ENCODE data around the gene MZF1. TPM values are rescaled to one million over a fixed set of nuclear protein-coding genes. Genes with fewer than 3 reads are reported as not detected.
"Not testable (repeated sequence)": the region's sequence is repeated elsewhere in the genome, so short reads cannot be mapped to it uniquely, and the experiment has no call there.

The MZF1 gene
- 20.7 and 30.0 TPM in 2 replicates for total RNA-seq (2014; rRNA removed; shearing (Covaris generic))
- 39.1 and 41.1 TPM in 2 replicates for total RNA-seq (2022)
- Bru-seq, nascent RNA, result percentile 67 among the genes with signal in this experiment
- percentile 91 among the genes with signal in this experiment for BruChase-seq, experiment 1, labeled RNA remaining after a 6-hour chase
- BruChase-seq, experiment 2, labeled RNA remaining after a 2-hour chase, result percentile 86 among the genes with signal in this experiment
- long read RNA-seq, transcript MZF1-207 (1 exons, 2,683 nt), result major isoform, 7 of 24 reads
- long read RNA-seq, partial matches to known transcripts, result 4 of 24 reads
- long read RNA-seq, other reads (novel, unspliced or antisense), result 11 of 24 reads

GRCh38 chr19:58572818-58573657, at the start of gene MZF1:
TSS of gene MZF1 (minus strand) at chr19:58573335. CDS start at chr19:58571389, 1,946 bp downstream.
- POLR2A ChIA-PET, result no interaction called here
- Histone ChIP-seq H4K20me1 (ENCODE audit: insufficient read depth, low read length) (no peaks in the 10 kb centered on the region), H3K9me2 (ENCODE audit: insufficient read depth, low read length) (no peaks in the 10 kb centered on the region), H3K79me2 (ENCODE audit: insufficient read depth, low read depth, low read length) (no peaks in the 10 kb centered on the region), H3K4me2 (ENCODE audit: low read length) (peak within 1 kb of the TSS; percentile 89), H3K36me3 (ENCODE audit: insufficient read depth, low read length) (peaks cover 33% of the 10 kb centered on the region; the same call in 1 of the 2 replicates), H3K4me3 (ENCODE audit: low read depth, low read length, poor library complexity, severe bottlenecking) (peak within 1 kb of the TSS; percentile 76), H2AFZ (ENCODE audit: low read length) (peak within 1 kb of the TSS; percentile 49; the same call in 1 of the 2 replicates), H3K9me3 (ENCODE audit: low read length) (no peaks in the 10 kb centered on the region), H3K4me1 (ENCODE audit: insufficient read depth, low read length, poor library complexity, severe bottlenecking) (peaks cover 35% of the 10 kb centered on the region), H3K27ac (ENCODE audit: low read depth, low read length, poor library complexity, severe bottlenecking) (peak within 1 kb of the TSS; percentile 86)
- TF ChIP-seq EZH2phosphoT487 (IDR thresholded peaks at IDR 0.05; ENCODE audit: borderline replicate concordance, low read depth, low read length) (no peak), CTCF (conservative IDR thresholded peaks at IDR 0.05; ENCODE audit: low read length) (no peak)
- no TSS peak for BruUV-seq (replicated peaks)
- CTCF ChIA-PET (ENCODE audit: unreplicated experiment), result no interaction called here
- intact Hi-C loops (cut with micrococcal nuclease; ENCODE audit: unreplicated experiment), result loop anchor here (1.0 to 2.0 kb wide), 3 partner anchors 14 to 58 kb away; partner anchors contain the start of gene TRIM28
- DNase-seq (ENCODE audit: low spot score), result peak; percentile 100

- H2AFZ ChIP-seq (ENCODE audit: low read length); H3K27ac ChIP-seq (ENCODE audit: low read depth, low read length, poor library complexity, severe bottlenecking); H4K20me1 ChIP-seq (ENCODE audit: insufficient read depth, low read length); BruUV-seq (replicated peaks); CTCF ChIA-PET (ENCODE audit: unreplicated experiment); H3K4me2 ChIP-seq (ENCODE audit: low read length); intact Hi-C loops (cut with micrococcal nuclease; ENCODE audit: unreplicated experiment); H3K4me1 ChIP-seq (ENCODE audit: insufficient read depth, low read length, poor library complexity, severe bottlenecking); H3K79me2 ChIP-seq (ENCODE audit: insufficient read depth, low read depth, low read length); DNase-seq (ENCODE audit: low spot score); H3K4me3 ChIP-seq (ENCODE audit: low read depth, low read length, poor library complexity, severe bottlenecking); H3K9me2 ChIP-seq (ENCODE audit: insufficient read depth, low read length); H3K9me3 ChIP-seq (ENCODE audit: low read length); H3K36me3 ChIP-seq (ENCODE audit: insufficient read depth, low read length); POLR2A ChIA-PET: not testable (repeated sequence)
Observed at GRCh38 chr19:58607213-58607612, 34.1 kb upstream of the MZF1 start.

GRCh38 chr19:58606251-58606896, 33.2 kb upstream of the MZF1 start:
- intact Hi-C loops (cut with micrococcal nuclease; ENCODE audit: unreplicated experiment); H3K79me2 ChIP-seq (ENCODE audit: insufficient read depth, low read depth, low read length); POLR2A ChIA-PET; H3K4me2 ChIP-seq (ENCODE audit: low read length); H3K36me3 ChIP-seq (ENCODE audit: insufficient read depth, low read length); H3K4me3 ChIP-seq (ENCODE audit: low read depth, low read length, poor library complexity, severe bottlenecking); DNase-seq (ENCODE audit: low spot score); H3K4me1 ChIP-seq (ENCODE audit: insufficient read depth, low read length, poor library complexity, severe bottlenecking); H3K9me3 ChIP-seq (ENCODE audit: low read length); H4K20me1 ChIP-seq (ENCODE audit: insufficient read depth, low read length); H2AFZ ChIP-seq (ENCODE audit: low read length); CTCF ChIA-PET (ENCODE audit: unreplicated experiment); H3K27ac ChIP-seq (ENCODE audit: low read depth, low read length, poor library complexity, severe bottlenecking); BruUV-seq (replicated peaks); H3K9me2 ChIP-seq (ENCODE audit: insufficient read depth, low read length): not testable (repeated sequence)
- TF ChIP-seq CTCF (conservative IDR thresholded peaks at IDR 0.05; ENCODE audit: low read length), result 0 out of 2 replicates have a peak, but pooled peaks have one; percentile 27
